Neural progenitor cell (in vitro differentiated cells): Measurements from ENCODE around the gene SMYD3. TPM values are rescaled to one million over a fixed set of nuclear protein-coding genes. Genes with fewer than 3 reads are reported as not detected.

Source experiments
- DNase-seq: peaks from one replicate; pipeline ENCODE4 v3.0.0-alpha.2; 2016; ENCODE audit warnings: low spot score
- H2AFZ ChIP-seq: fragments of 200-600 bp; sonication (generic); replicated peaks from 2 replicates; pipeline ENCODE4 v1.6.1; 2016; ENCODE audit warnings: antibody characterized with exemption
- H3F3A ChIP-seq: fragments of 200-600 bp; sonication (generic); 2 replicates; pipeline ENCODE4 v1.6.1; 2016; ENCODE audit warnings: antibody characterized with exemption, low read depth
- H3K27ac ChIP-seq: fragments of 200-600 bp; sonication (generic); 2 replicates; pipeline ENCODE4 v1.5.1; 2016; ENCODE audit warnings: mild to moderate bottlenecking
- H3K27me3 ChIP-seq: fragments of 200-600 bp; sonication (generic); 2 replicates; pipeline ENCODE4 v1.6.1; 2016; ENCODE audit warnings: mild to moderate bottlenecking, moderate library complexity
- H3K36me3 ChIP-seq: fragments of 200-600 bp; sonication (generic); 2 replicates; pipeline ENCODE4 v1.5.1; 2016
- H3K4me1 ChIP-seq: fragments of 200-600 bp; sonication (generic); 2 replicates; pipeline ENCODE4 v1.6.1; 2016; ENCODE audit warnings: mixed run types
- H3K4me2 ChIP-seq: fragments of 200-600 bp; sonication (generic); 2 replicates; pipeline ENCODE4 v1.6.1; 2016
- H3K4me3 ChIP-seq: fragments of 200-600 bp; sonication (generic); 2 replicates; pipeline ENCODE4 v1.5.1; 2016
- H3K79me2 ChIP-seq: fragments of 200-600 bp; sonication (generic); 2 replicates; pipeline ENCODE4 v1.6.1; 2016; ENCODE audit warnings: low read depth
- H3K9ac ChIP-seq: fragments of 200-600 bp; sonication (generic); 2 replicates; pipeline ENCODE4 v1.6.1; 2016
- H3K9me3 ChIP-seq: fragments of 200-600 bp; sonication (generic); 2 replicates; pipeline ENCODE4 v1.5.1; 2016; ENCODE audit warnings: low read depth
- H4K20me1 ChIP-seq: fragments of 200-600 bp; sonication (generic); 2 replicates; pipeline ENCODE4 v1.6.1; 2016; ENCODE audit warnings: low read depth
- H3K27ac Mint-ChIP-seq: 3 replicates; pipeline ENCODE4 v1.8.0; 2021; ENCODE audit warnings: mixed read lengths
- H3K27me3 Mint-ChIP-seq: 2 replicates; pipeline ENCODE4 v1.8.0; 2022; ENCODE audit warnings: low read depth, mild to moderate bottlenecking, inconsistent platforms, moderate library complexity, mixed read lengths; ENCODE audit not compliant: insufficient read depth
- H3K36me3 Mint-ChIP-seq: 3 replicates; pipeline ENCODE4 v1.8.0; 2021; ENCODE audit warnings: mixed read lengths
- H3K4me1 Mint-ChIP-seq: 3 replicates; pipeline ENCODE4 v1.8.0; 2021; ENCODE audit warnings: mixed read lengths
- H3K4me3 Mint-ChIP-seq: 3 replicates; pipeline ENCODE4 v1.8.0; 2021; ENCODE audit warnings: mild to moderate bottlenecking, moderate library complexity, mixed read lengths
- H3K9me3 Mint-ChIP-seq: 3 replicates; pipeline ENCODE4 v1.8.0; 2020; ENCODE audit warnings: mixed read lengths
- CTCF ChIP-seq: fragments of 200-600 bp; sonication (generic); IDR thresholded peaks from 2 replicates; pipeline ENCODE4 v1.5.1; 2017; ENCODE audit warnings: antibody characterized with exemption, mild to moderate bottlenecking
- EZH2 ChIP-seq: fragments of 200-600 bp; sonication (generic); IDR thresholded peaks from 2 replicates; pipeline ENCODE4 v1.6.1; 2017; ENCODE audit warnings: antibody characterized with exemption, mild to moderate bottlenecking, moderate library complexity
- EZH2phosphoT487 ChIP-seq: fragments of 200-600 bp; sonication (generic); IDR thresholded peaks from 2 replicates; pipeline ENCODE4 v1.6.1; 2017; ENCODE audit warnings: antibody characterized with exemption
- total RNA-seq: library from RNA; depleted of rRNA; stranded (reverse); fragments of >200 nt; gene quantifications from 2 replicates; pipeline ENCODE4 v1.2.3, GENCODE V29; 2015; ENCODE audit warnings: low replicate concordance

The SMYD3 gene
- total RNA-seq, 1 donor from 2014 or later = 43.2 TPM

GRCh38 chr1:246078126-246078887 lies 428.8 kb downstream of the SMYD3 start:
- peaks cover 14% of the 10 kb centered on the region for H3K4me1 ChIP-seq
- no peak overlapping the region for H3K27ac Mint-ChIP-seq
- no peak for DNase-seq

GRCh38 chr1:246077476-246077875 lies 429.6 kb downstream of the SMYD3 start:
- no peak overlapping the region for H3K9ac ChIP-seq
- H2AFZ ChIP-seq = no peak overlapping the region
- H3K4me3 ChIP-seq = no peak overlapping the region
- no peaks in the 10 kb centered on the region for H3K36me3 ChIP-seq
- H3K27ac Mint-ChIP-seq = no peak overlapping the region
- H3K4me1 Mint-ChIP-seq = peaks cover 12% of the 10 kb centered on the region
- peaks cover 17% of the 10 kb centered on the region for H3K4me1 ChIP-seq
- H3K36me3 Mint-ChIP-seq = peaks cover 3% of the 10 kb centered on the region
- H3K9me3 ChIP-seq = no peaks in the 10 kb centered on the region
- H3F3A ChIP-seq = no peaks in the 10 kb centered on the region
- peaks cover 10% of the 10 kb centered on the region for H3K9me3 Mint-ChIP-seq
- H3K27ac ChIP-seq = no peak overlapping the region
- TF ChIP-seq CTCF (no peak), EZH2 (no peak), EZH2phosphoT487 (no peak)
- no peaks in the 10 kb centered on the region for H4K20me1 ChIP-seq
- H3K27me3 ChIP-seq = no peaks in the 10 kb centered on the region
- H3K27me3 Mint-ChIP-seq = peaks cover 2% of the 10 kb centered on the region
- no peak overlapping the region for H3K4me3 Mint-ChIP-seq
- H3K4me2 ChIP-seq = no peak overlapping the region
- no peaks in the 10 kb centered on the region for H3K79me2 ChIP-seq
- DNase-seq = no peak

More at GRCh38 chr1:246078126-246078887, 428.8 kb downstream of the SMYD3 start:
- peaks cover 2% of the 10 kb centered on the region for H3K27me3 Mint-ChIP-seq
- no peak overlapping the region for H3K4me2 ChIP-seq
- H3K9me3 ChIP-seq = no peaks in the 10 kb centered on the region
- H2AFZ ChIP-seq = no peak overlapping the region
- H3K27ac ChIP-seq = no peak overlapping the region
- peaks cover 14% of the 10 kb centered on the region for H3K9me3 Mint-ChIP-seq
- H3K4me1 Mint-ChIP-seq = peaks cover 11% of the 10 kb centered on the region
- peaks cover 4% of the 10 kb centered on the region for H3K36me3 Mint-ChIP-seq
- H3K27me3 ChIP-seq = no peaks in the 10 kb centered on the region
- TF ChIP-seq EZH2 (no peak), CTCF (no peak), EZH2phosphoT487 (no peak)
- no peak overlapping the region for H3K4me3 Mint-ChIP-seq
- H3K4me3 ChIP-seq = no peak overlapping the region
- no peak overlapping the region for H3K9ac ChIP-seq
- H4K20me1 ChIP-seq = no peaks in the 10 kb centered on the region
- H3K79me2 ChIP-seq = no peaks in the 10 kb centered on the region
- H3K36me3 ChIP-seq = no peaks in the 10 kb centered on the region
- no peaks in the 10 kb centered on the region for H3F3A ChIP-seq

DNA sequence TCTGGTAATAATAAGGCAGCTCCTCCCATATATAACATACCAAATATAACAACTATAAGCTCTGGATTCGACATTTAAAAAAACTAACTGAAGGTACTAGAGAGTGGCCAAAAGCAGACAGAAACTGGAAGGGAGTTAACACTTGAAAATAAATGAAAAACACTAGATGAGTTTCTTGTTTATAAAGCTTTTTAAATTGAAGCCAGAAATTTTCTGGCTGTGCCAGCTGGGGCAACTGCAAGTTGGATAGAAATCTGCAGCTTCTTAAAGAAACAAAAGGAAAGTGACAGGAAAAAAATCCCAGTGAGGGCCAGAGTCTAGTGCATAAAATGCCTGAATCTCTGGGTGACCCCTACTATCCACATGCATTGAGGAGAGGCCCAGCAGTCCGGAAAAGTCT lies 432.7 kb downstream of the SMYD3 start:
- H3K27me3 Mint-ChIP-seq = peaks cover 3% of the 10 kb centered on the region
- H4K20me1 ChIP-seq = no peaks in the 10 kb centered on the region
- H3F3A ChIP-seq = no peaks in the 10 kb centered on the region
- H3K36me3 Mint-ChIP-seq = no peaks in the 10 kb centered on the region
- H3K27me3 ChIP-seq = no peaks in the 10 kb centered on the region
- no peaks in the 10 kb centered on the region for H3K79me2 ChIP-seq
- H3K4me1 ChIP-seq = peaks cover 28% of the 10 kb centered on the region
- H3K27ac ChIP-seq = no peak overlapping the region
- no peak overlapping the region for H3K27ac Mint-ChIP-seq
- no peaks in the 10 kb centered on the region for H3K9me3 Mint-ChIP-seq
- TF ChIP-seq CTCF (no peak), EZH2 (no peak), EZH2phosphoT487 (no peak)
- H3K4me3 Mint-ChIP-seq = no peak overlapping the region
- H3K4me1 Mint-ChIP-seq = peaks cover 22% of the 10 kb centered on the region
- no peak overlapping the region for H3K9ac ChIP-seq
- no peaks in the 10 kb centered on the region for H3K9me3 ChIP-seq
- H3K4me3 ChIP-seq = no peak overlapping the region
- H3K36me3 ChIP-seq = no peaks in the 10 kb centered on the region
- no peak for DNase-seq
- H3K4me2 ChIP-seq = no peak overlapping the region
- no peak overlapping the region for H2AFZ ChIP-seq
